ENCODE measurements around the gene COL19A1. TPM values are rescaled to one million over a fixed set of nuclear protein-coding genes. Genes with fewer than 3 reads are reported as not detected.

The COL19A1 gene
- polyA plus RNA-seq, 1 of the 3 experiments (the other 2 are of a cell fraction), result 0.15 TPM

DNA sequence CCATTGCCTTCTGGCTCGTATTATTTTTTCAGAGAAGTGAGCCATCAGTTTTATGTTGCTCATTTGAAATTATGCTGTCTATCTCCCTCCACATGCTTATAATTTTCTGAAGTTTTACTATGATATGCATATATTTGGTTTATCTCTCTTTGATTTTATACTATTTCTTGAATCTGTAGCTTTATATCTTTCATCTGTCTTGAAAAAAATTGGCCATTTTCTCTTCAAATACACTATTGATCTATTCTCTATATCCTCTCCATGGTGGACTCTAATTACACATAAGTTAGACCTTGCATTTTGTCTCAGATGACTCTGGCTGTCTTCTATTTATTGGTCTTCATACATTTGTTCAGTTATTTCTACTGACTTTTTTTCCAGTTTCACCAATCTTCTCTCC is 13.7 kb upstream of the COL19A1 start:
- Histone ChIP-seq H3K27me3 (ENCODE audit: insufficient read depth) (no peaks in the 10 kb centered on the region), H3K9me3 (peaks cover 14% of the 10 kb centered on the region; the same call in 1 of the 2 replicates), H3K4me3 (ENCODE audit: low read depth in 2 of 2, low read length in 1 of 2) (no peak overlapping the region), H3K36me3 (replicated peaks in 1 of 2; ENCODE audit: control insufficient read depth in 1 of 2, insufficient read depth in 2 of 2, low read length in 1 of 2) (no peaks in the 10 kb centered on the region), H2AFZ (ENCODE audit: low read depth) (no peak overlapping the region), H3K27ac (ENCODE audit: low read depth in 2 of 2, low read length in 1 of 2) (no peak overlapping the region), H3K9me2 (no peaks in the 10 kb centered on the region), H4K20me1 (ENCODE audit: insufficient read depth) (no peaks in the 10 kb centered on the region), H3F3A (replicated peaks; ENCODE audit: insufficient read depth) (no peaks in the 10 kb centered on the region), H3K4me2 (no peak overlapping the region), H3K79me2 (ENCODE audit: insufficient read depth) (no peaks in the 10 kb centered on the region; the same call in 1 of the 2 replicates), H3K4me1 (ENCODE audit: control insufficient read depth in 1 of 2, insufficient read depth in 2 of 2, low read depth in 1 of 2, low read length in 1 of 2) (no peaks in the 10 kb centered on the region), H3K9ac (no peak overlapping the region)
- TF ChIP-seq RCOR1 (IDR thresholded peaks at IDR 0.05; ENCODE audit: low read length), result no peak
- no peak for TF ChIP-seq RXRA (IDR thresholded peaks at IDR 0.05; ENCODE audit: borderline replicate concordance, low read depth)
- TF ChIP-seq YY1 (IDR thresholded peaks at IDR 0.05; ENCODE audit: low read depth), result no peak
- no peak for TF ChIP-seq RFX5 (IDR thresholded peaks at IDR 0.05; ENCODE audit: low read length)
- no peak for TF ChIP-seq FOSL2 (IDR thresholded peaks at IDR 0.05; ENCODE audit: borderline replicate concordance, low read depth)
- no peak for TF ChIP-seq TCF12 (IDR thresholded peaks at IDR 0.05)
- no peak for TF ChIP-seq ELF1 (IDR thresholded peaks at IDR 0.05)
- TF ChIP-seq MAX (IDR thresholded peaks at IDR 0.05; ENCODE audit: low read depth), result no peak
- no peak for TF ChIP-seq POLR2AphosphoS5 (IDR thresholded peaks at IDR 0.05; ENCODE audit: low read depth, low read length)
- no peak for TF ChIP-seq MEF2A (IDR thresholded peaks at IDR 0.05; ENCODE audit: borderline replicate concordance, low read depth)
- no peak for TF ChIP-seq NRF1 (IDR thresholded peaks at IDR 0.05; ENCODE audit: low read depth, low read length)
- TF ChIP-seq, protein P1, sequence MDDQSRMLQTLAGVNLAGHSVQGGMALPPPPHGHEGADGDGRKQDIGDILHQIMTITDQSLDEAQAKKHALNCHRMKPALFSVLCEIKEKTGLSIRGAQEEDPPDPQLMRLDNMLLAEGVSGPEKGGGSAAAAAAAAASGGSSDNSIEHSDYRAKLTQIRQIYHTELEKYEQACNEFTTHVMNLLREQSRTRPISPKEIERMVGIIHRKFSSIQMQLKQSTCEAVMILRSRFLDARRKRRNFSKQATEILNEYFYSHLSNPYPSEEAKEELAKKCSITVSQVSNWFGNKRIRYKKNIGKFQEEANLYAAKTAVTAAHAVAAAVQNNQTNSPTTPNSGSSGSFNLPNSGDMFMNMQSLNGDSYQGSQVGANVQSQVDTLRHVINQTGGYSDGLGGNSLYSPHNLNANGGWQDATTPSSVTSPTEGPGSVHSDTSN (IDR thresholded peaks at IDR 0.05), result no peak
- 20% methylated on average over 1 of the region's 1 CpG for WGBS (ENCODE audit: low lambda C conversion rate)
- ChIA-PET CTCF (no interaction called here), POLR2A (no interaction called here)
- no peak for DNase-seq

- Histone ChIP-seq H2AFZ (ENCODE audit: low read depth) (no peak overlapping the region), H3K9ac (no peak overlapping the region), H3K9me2 (no peaks in the 10 kb centered on the region), H3K79me2 (ENCODE audit: insufficient read depth) (no peaks in the 10 kb centered on the region), H3K4me1 (ENCODE audit: control insufficient read depth in 1 of 2, insufficient read depth in 2 of 2, low read depth in 1 of 2, low read length in 1 of 2) (peaks cover 0 to 6% of the 10 kb centered on the region in 2 experiments; a peak in 3 of 4 replicates), H3K27ac (ENCODE audit: low read depth in 2 of 2, low read length in 1 of 2) (no peak overlapping the region), H3K9me3 (no peaks in the 10 kb centered on the region), H4K20me1 (ENCODE audit: insufficient read depth) (no peaks in the 10 kb centered on the region), H3K27me3 (ENCODE audit: insufficient read depth) (no peaks in the 10 kb centered on the region), H3K4me3 (ENCODE audit: low read depth in 2 of 2, low read length in 1 of 2) (no peak overlapping the region), H3K4me2 (no peak overlapping the region), H3F3A (replicated peaks; ENCODE audit: insufficient read depth) (peaks cover 7% of the 10 kb centered on the region), H3K36me3 (replicated peaks in 1 of 2; ENCODE audit: control insufficient read depth in 1 of 2, insufficient read depth in 2 of 2, low read length in 1 of 2) (no peaks in the 10 kb centered on the region)
- WGBS (ENCODE audit: low lambda C conversion rate), result 94% methylated on average over 3 of the region's 3 CpGs
- DNase-seq, result no peak
- ChIA-PET CTCF (interaction anchor here (0.9 to 1.2 kb wide), 2 partner anchors 11 to 27 kb away, joined by 3 read pairs; no protein-coding TSS in a partner anchor), POLR2A (no interaction called here)
- TF ChIP-seq, protein P2, sequence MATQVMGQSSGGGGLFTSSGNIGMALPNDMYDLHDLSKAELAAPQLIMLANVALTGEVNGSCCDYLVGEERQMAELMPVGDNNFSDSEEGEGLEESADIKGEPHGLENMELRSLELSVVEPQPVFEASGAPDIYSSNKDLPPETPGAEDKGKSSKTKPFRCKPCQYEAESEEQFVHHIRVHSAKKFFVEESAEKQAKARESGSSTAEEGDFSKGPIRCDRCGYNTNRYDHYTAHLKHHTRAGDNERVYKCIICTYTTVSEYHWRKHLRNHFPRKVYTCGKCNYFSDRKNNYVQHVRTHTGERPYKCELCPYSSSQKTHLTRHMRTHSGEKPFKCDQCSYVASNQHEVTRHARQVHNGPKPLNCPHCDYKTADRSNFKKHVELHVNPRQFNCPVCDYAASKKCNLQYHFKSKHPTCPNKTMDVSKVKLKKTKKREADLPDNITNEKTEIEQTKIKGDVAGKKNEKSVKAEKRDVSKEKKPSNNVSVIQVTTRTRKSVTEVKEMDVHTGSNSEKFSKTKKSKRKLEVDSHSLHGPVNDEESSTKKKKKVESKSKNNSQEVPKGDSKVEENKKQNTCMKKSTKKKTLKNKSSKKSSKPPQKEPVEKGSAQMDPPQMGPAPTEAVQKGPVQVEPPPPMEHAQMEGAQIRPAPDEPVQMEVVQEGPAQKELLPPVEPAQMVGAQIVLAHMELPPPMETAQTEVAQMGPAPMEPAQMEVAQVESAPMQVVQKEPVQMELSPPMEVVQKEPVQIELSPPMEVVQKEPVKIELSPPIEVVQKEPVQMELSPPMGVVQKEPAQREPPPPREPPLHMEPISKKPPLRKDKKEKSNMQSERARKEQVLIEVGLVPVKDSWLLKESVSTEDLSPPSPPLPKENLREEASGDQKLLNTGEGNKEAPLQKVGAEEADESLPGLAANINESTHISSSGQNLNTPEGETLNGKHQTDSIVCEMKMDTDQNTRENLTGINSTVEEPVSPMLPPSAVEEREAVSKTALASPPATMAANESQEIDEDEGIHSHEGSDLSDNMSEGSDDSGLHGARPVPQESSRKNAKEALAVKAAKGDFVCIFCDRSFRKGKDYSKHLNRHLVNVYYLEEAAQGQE (IDR thresholded peaks at IDR 0.05; ENCODE audit: low read depth, low read length), result no peak
- TF ChIP-seq IRF3 (IDR thresholded peaks at IDR 0.05; ENCODE audit: low read depth, low read length) (no peak), ELF1 (IDR thresholded peaks at IDR 0.05) (no peak)
Measured at GRCh38 chr6:69861986-69862385, 4.4 kb upstream of the COL19A1 start.

Data from SK-N-SH (cell line).